GM21526 (cell line): ENCODE measurements around the gene IFITM10.

ENCODE experiments used
- ATAC-seq: cut with Tn5 transposase; IDR thresholded peaks from one replicate; pipeline ENCODE4 v1.9.1; 2021; ENCODE audit warnings: moderate library complexity; ENCODE audit not compliant: unreplicated experiment, low FRiP score

The IFITM10 gene

GRCh38 chr11:1753229-1753928 is 3.0 kb upstream of the IFITM10 start:
- ATAC-seq = no peak

- ATAC-seq = no peak
Measured at GRCh38 chr11:1752907-1753228, 2.5 kb upstream of the IFITM10 start.

- no peak for ATAC-seq
Measured at GRCh38 chr11:1751999-1752906, 1.9 kb upstream of the IFITM10 start.

- ATAC-seq = no peak
Measured at GRCh38 chr11:1751531-1751921, 1.1 kb upstream of the IFITM10 start.

GRCh38 chr11:1750840-1751530 is 590 bp upstream of the IFITM10 start:
- ATAC-seq = no peak

- ATAC-seq = no peak
Measured at GRCh38 chr11:1749395-1750351, 722 bp downstream of the IFITM10 start.

GRCh38 chr11:1748636-1749394 is 1.6 kb downstream of the IFITM10 start:
- ATAC-seq = no peak

GRCh38 chr11:1747753-1748635 is 2.4 kb downstream of the IFITM10 start:
- no peak for ATAC-seq

- no peak for ATAC-seq
Measured at GRCh38 chr11:1746956-1747752, 3.2 kb downstream of the IFITM10 start.

- no peak for ATAC-seq
Measured at GRCh38 chr11:1746511-1746931, 3.9 kb downstream of the IFITM10 start.

- ATAC-seq = no peak
Measured at GRCh38 chr11:1745701-1746320, 4.6 kb downstream of the IFITM10 start.

GRCh38 chr11:1744891-1745700 is 5.3 kb downstream of the IFITM10 start:
- ATAC-seq = no peak

GRCh38 chr11:1744137-1744886 is 6.1 kb downstream of the IFITM10 start:
- ATAC-seq = no peak

- no peak for ATAC-seq
Measured at GRCh38 chr11:1743585-1744136, 6.7 kb downstream of the IFITM10 start.

GRCh38 chr11:1742869-1743584 is 7.4 kb downstream of the IFITM10 start:
- ATAC-seq = no peak
